HepG2 (cell line): ENCODE measurements around the gene IQSEC1. TPM values are rescaled to one million over a fixed set of nuclear protein-coding genes. Genes with fewer than 3 reads are reported as not detected.

Source experiments
- HHEX ChIP-seq: IDR thresholded peaks from 2 replicates; pipeline ENCODE4 v1.6.1; 2016; ENCODE audit warnings: control low read depth
- KDM5B ChIP-seq: sonication (generic); formaldehyde crosslinking; IDR thresholded peaks from 2 replicates; pipeline ENCODE4 v1.4.0; 2020; ENCODE audit warnings: missing genetic modification reagents, mild to moderate bottlenecking, borderline replicate concordance
- LBX2 ChIP-seq: sonication (generic); formaldehyde crosslinking; IDR thresholded peaks from 2 replicates; pipeline ENCODE4 v1.5.0; 2020; ENCODE audit warnings: missing genetic modification reagents, mild to moderate bottlenecking, borderline replicate concordance
- MXD1 ChIP-seq: sonication (generic); formaldehyde crosslinking; IDR thresholded peaks from 2 replicates; pipeline ENCODE4 v1.4.0; 2020; ENCODE audit warnings: mild to moderate bottlenecking, missing genetic modification reagents
- POLR2AphosphoS2 ChIP-seq: IDR thresholded peaks from 2 replicates; pipeline ENCODE4 v1.6.1; 2011; ENCODE audit warnings: low read depth, low read length, improper control_type of control experiment
- RAD51 ChIP-seq: fragments of 450-650 bp; IDR thresholded peaks from 2 replicates; pipeline ENCODE4 v1.6.1; 2016; ENCODE audit warnings: borderline replicate concordance
- SRSF9 ChIP-seq: fragments of 200-400 bp; formaldehyde crosslinking; IDR thresholded peaks from 2 replicates; pipeline ENCODE4 v1.6.1; 2018; ENCODE audit warnings: borderline replicate concordance, mild to moderate bottlenecking, low read depth, low read length; ENCODE audit not compliant: insufficient read depth, poor library complexity, severe bottlenecking
- TAF1 ChIP-seq: sonication (generic); formaldehyde crosslinking; IDR thresholded peaks from 2 replicates; pipeline ENCODE4 v1.4.0; 2020; ENCODE audit warnings: missing genetic modification reagents
- TEAD3 ChIP-seq: optimal IDR thresholded peaks from 2 replicates; pipeline ENCODE3; 2016; ENCODE audit warnings: borderline replicate concordance
- ZBTB10 ChIP-seq: sonication (generic); formaldehyde crosslinking; IDR thresholded peaks from 2 replicates; pipeline ENCODE4 v1.4.0; 2020; ENCODE audit warnings: missing genetic modification reagents, borderline replicate concordance
- ZBTB3 ChIP-seq: sonication (generic); formaldehyde crosslinking; IDR thresholded peaks from 2 replicates; pipeline ENCODE4 v1.4.0; 2020; ENCODE audit warnings: low read depth, mild to moderate bottlenecking, moderate library complexity, missing genetic modification reagents, borderline replicate concordance
- ZBTB49 ChIP-seq: sonication (generic); formaldehyde crosslinking; IDR thresholded peaks from 2 replicates; pipeline ENCODE4 v1.4.0; 2020; ENCODE audit warnings: missing genetic modification reagents, borderline replicate concordance
- ZKSCAN8 ChIP-seq: IDR thresholded peaks from 2 replicates; pipeline ENCODE4 v1.6.1; 2016; ENCODE audit warnings: borderline replicate concordance, missing genetic modification reagents, missing compliant biosample characterization
- ZNF136 ChIP-seq: sonication (generic); formaldehyde crosslinking; IDR thresholded peaks from 2 replicates; pipeline ENCODE4 v1.8.1; 2022; ENCODE audit warnings: low read depth, mild to moderate bottlenecking, moderate library complexity, missing genetic modification reagents
- ZNF431 ChIP-seq: sonication (generic); formaldehyde crosslinking; IDR thresholded peaks from 2 replicates; pipeline ENCODE4 v1.9.0; 2022; ENCODE audit warnings: missing genetic modification reagents, low read depth, mild to moderate bottlenecking, borderline replicate concordance
- ZNF770 ChIP-seq: sonication (generic); formaldehyde crosslinking; IDR thresholded peaks from 2 replicates; pipeline ENCODE4 v1.5.0; 2020; ENCODE audit warnings: mild to moderate bottlenecking, missing genetic modification reagents
- polyA plus RNA-seq, 8 experiments: library from polyadenylated mRNA; depleted of rRNA in 3 of 8; stranded (reverse) in 7 of 8; unstranded in 1 of 8; fragments of >200 nt; fragmentation: Illumina TruSeq in 4 of 8; extraction: Trizol in 4 of 8; gene quantifications; 2 replicates each; pipeline versions ENCODE4 v1.2.1 to v1.2.3, GENCODE V29; 2011 to 2016; ENCODE audit warnings: low read depth in 4 of 8, missing spikeins in 1 of 8, mixed read lengths in 1 of 8; ENCODE audit not compliant: insufficient read depth in 1 of 8
- total RNA-seq, 5 experiments: library from RNA; depleted of rRNA; stranded (reverse); fragments of >200 nt; fragmentation: Illumina TruSeq; extraction: Trizol; gene quantifications; 2 replicates each; pipeline ENCODE4 v1.2.3, GENCODE V29; 2016; ENCODE audit warnings: low read depth in 1 of 5

IQSEC1 gene
- total and polyA plus RNA-seq, 2 of the 13 experiments (the other 11 are each of a cell fraction or from before 2014, with no cell fraction given), result 17.4 to 20.2 TPM

- TF ChIP-seq TEAD3 (CRISPR knock-in tag) (peak; percentile 88), HHEX (CRISPR knock-in tag) (peak; percentile 84), LBX2 (CRISPR knock-in tag) (no peak), TAF1 (peak; percentile 38; the same call in 1 of the 2 replicates), ZKSCAN8 (peak; percentile 78; the same call in 1 of the 2 replicates), ZBTB3 (CRISPR knock-in tag) (peak; percentile 99), KDM5B (CRISPR knock-in tag) (no peak), POLR2AphosphoS2 (no peak), ZBTB49 (CRISPR knock-in tag) (no peak), SRSF9 (no peak), ZNF770 (CRISPR knock-in tag) (peak; percentile 65), MXD1 (CRISPR knock-in tag) (no peak), RAD51 (no peak), ZBTB10 (CRISPR knock-in tag) (peak; percentile 99), ZNF136 (CRISPR knock-in tag) (0 out of 2 replicates have a peak, but pooled peaks have one; percentile 31), ZNF431 (no peak)
Observed at GRCh38 chr3:12964711-12965612, 108.3 kb downstream of the IQSEC1 start (continued).
